ENCODE measurements around the gene TBC1D21. TPM values are rescaled to one million over a fixed set of nuclear protein-coding genes. Genes with fewer than 3 reads are reported as not detected.

Gene TBC1D21
- total and polyA plus RNA-seq, 2 of the 4 experiments (the other 2 are of a cell fraction) = not detected

DNA sequence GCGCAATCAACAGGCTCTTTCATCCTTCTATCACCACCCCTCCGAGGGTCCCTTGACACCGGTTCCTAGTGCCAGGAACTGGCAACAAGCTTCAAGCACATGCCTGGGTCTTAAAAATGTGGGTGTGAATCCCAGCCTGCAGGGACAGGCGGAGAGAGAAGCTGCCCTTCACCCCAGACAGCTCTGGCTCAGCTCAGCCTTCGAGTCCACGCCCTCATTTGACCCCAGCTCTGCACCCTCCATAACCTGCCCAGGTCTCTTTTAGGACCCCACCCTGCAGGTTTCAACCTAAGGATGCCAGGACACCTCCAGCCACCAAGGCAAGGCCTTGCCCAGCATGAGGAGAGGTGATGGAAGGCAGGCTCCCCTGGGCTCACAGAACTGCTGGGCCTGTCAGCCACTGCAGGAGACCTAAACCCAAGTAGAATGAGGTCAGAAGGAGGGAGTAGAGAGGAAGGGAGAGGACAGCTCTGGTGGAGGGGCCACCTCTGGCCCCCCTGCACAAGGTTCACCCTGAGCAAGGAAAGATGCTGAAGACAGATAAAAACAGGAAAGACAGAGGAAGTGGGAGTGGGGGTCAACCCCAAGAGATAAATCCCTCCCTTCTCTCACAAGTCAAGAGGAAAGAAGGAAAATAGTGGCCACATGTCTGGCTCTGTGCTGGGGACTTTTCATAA is 50.3 kb downstream of the TBC1D21 start (continued):
- no peak for TF ChIP-seq FOS (IDR thresholded peaks at IDR 0.05; ENCODE audit: low read depth, low read length)

DNA sequence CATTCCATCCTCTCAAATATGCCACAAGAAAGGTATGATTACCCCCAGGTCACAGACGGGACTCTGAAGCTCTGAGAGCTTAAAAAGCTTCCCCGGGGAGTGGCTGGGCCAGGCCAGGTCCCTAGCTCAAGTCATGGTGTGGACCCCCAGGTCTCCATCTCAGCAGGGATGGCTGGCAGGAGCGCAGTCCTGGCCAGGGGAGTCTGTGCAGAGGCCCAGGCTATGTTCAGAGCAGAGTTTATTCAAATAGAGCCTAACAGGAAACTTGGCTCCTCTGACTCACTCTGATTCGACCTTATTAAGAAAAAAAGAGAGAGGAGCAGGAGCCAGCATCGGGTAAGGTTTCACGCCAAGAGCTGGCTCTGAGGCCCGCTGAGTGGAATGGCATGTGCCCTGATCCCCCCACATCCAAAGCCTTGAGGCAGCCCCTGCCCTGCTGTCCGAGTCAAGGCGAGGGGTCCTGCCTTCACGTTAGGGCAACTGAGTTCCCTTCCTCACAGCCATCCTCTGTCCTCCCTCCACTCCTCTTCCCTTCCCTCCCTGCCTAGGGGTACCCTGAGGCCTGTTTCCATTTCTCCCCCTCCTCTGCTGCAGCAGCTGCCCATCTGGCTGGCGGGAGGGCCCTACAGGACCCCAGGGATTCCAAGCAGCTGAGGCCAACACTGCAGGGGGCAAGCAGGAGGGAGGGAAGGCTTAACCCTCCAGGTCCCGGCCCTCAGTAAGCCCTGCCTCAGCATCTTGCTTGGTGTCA is 51.0 kb downstream of the TBC1D21 start:
- CTCF ChIA-PET = interaction anchor here (0.6 to 1.8 kb wide), 3 partner anchors 11 to 856 kb away, joined by 3 to 5 read pairs (median 4); no protein-coding TSS in a partner anchor
- Histone ChIP-seq H3K79me1 (ENCODE audit: low read depth in 1 of 2, low read length in 2 of 2) (peaks cover 46 to 79% of the 10 kb centered on the region in 2 experiments), H4K91ac (ENCODE audit: insufficient read depth, low read depth, low read length) (peak overlapping the region; percentile 100), H2BK20ac (ENCODE audit: low read depth, low read length) (peak overlapping the region; percentile 99), H3K4ac (ENCODE audit: low read depth, low read length) (peak overlapping the region; percentile 100), H3K4me3 (ENCODE audit: insufficient read depth, low read depth, low read length) (no peak overlapping the region), H2AK5ac (ENCODE audit: low read depth, low read length) (peak overlapping the region; percentile 100), H2BK120ac (ENCODE audit: low read depth, low read length) (peak overlapping the region; percentile 100), H3K56ac (ENCODE audit: extremely low read depth, insufficient read depth, low read length) (peak overlapping the region; percentile 96), H3K27me3 (ENCODE audit: control insufficient read depth, insufficient read depth, low read length) (no peaks in the 10 kb centered on the region), H2AFZ (replicated peaks; ENCODE audit: low read length, poor library complexity) (peak overlapping the region; percentile 84), H4K5ac (ENCODE audit: low read depth, low read length) (peak overlapping the region; percentile 92), H3K23ac (ENCODE audit: low read depth, low read length) (peak overlapping the region; percentile 100), H3K9me1 (ENCODE audit: insufficient read depth, low read length) (peaks cover 32% of the 10 kb centered on the region), H2BK5ac (ENCODE audit: low read depth, low read length, poor library complexity, severe bottlenecking) (peak overlapping the region; percentile 98), H3K14ac (replicated peaks; ENCODE audit: low read depth, low read length) (peak overlapping the region; percentile 100), H3K36me3 (ENCODE audit: control insufficient read depth, insufficient read depth, low read length) (peaks cover 4% of the 10 kb centered on the region), H3K9me3 (ENCODE audit: control insufficient read depth, insufficient read depth, low read length) (no peaks in the 10 kb centered on the region), H2BK15ac (ENCODE audit: low read depth, low read length) (peak overlapping the region; percentile 100), H3K9ac (ENCODE audit: low read depth, low read length) (peak overlapping the region; percentile 81), H2AK9ac (replicated peaks; ENCODE audit: low read depth, low read length, poor library complexity) (peak overlapping the region; percentile 98), H3K18ac (ENCODE audit: low read depth, low read length) (peak overlapping the region; percentile 94), H4K20me1 (ENCODE audit: insufficient read depth, low read length) (peaks cover 13% of the 10 kb centered on the region), H3K4me1 (ENCODE audit: control insufficient read depth, insufficient read depth, low read length) (peaks cover 50% of the 10 kb centered on the region), H3K4me2 (ENCODE audit: low read depth, low read length) (peak overlapping the region; percentile 67), H4K8ac (ENCODE audit: low read depth in 2 of 2, low read length in 2 of 2) (peak overlapping the region; percentile 98 to 99), H3K27ac (ENCODE audit: insufficient read depth, low read length) (peak overlapping the region; percentile 96)
- in situ Hi-C loops (cut with MboI; ENCODE audit: low sequenced_read_pairs) (no loop called here), dilution Hi-C loops (cut with HindIII; ENCODE audit: low sequenced_read_pairs, unreplicated experiment) (no loop called here), intact Hi-C loops (cut with micrococcal nuclease) (no loop called here)
- peak; percentile 92 for DNase-seq
- peak; percentile 40 for ATAC-seq (ENCODE audit: low read depth)
- BruUV-seq (replicated peaks) = no TSS peak
- POLR2A ChIA-PET (ENCODE audit: unreplicated experiment) = interaction anchor here (1.1 kb wide), 1 partner anchor 18 kb away, joined by 3 read pairs; no protein-coding TSS in a partner anchor
- WGBS, 2 experiments (ENCODE audit: extremely low coverage in 2 of 2, insufficient read length in 1 of 2) = 0% methylated on average over 2 of the region's 12 CpGs; no CpG with 5 or more reads in 1 of the 2 experiments
- TF ChIP-seq MAZ (IDR thresholded peaks at IDR 0.05; ENCODE audit: borderline replicate concordance, low read depth, low read length) (peak; percentile 24; the same call in 1 of the 2 replicates), RCOR1 (IDR thresholded peaks at IDR 0.05; ENCODE audit: insufficient replicate concordance, low read length) (no peak), ELK1 (IDR thresholded peaks at IDR 0.05; ENCODE audit: borderline replicate concordance, low read depth, low read length) (no peak), POLR2A (IDR thresholded peaks at IDR 0.05; ENCODE audit: low read depth, low read length) (no peak), CEBPB (IDR thresholded peaks at IDR 0.05; ENCODE audit: low read depth, low read length) (no peak), MXI1 (IDR thresholded peaks at IDR 0.05; ENCODE audit: borderline replicate concordance, low read depth, low read length) (0 out of 2 replicates have a peak, but pooled peaks have one; percentile 40), CHD1 (IDR thresholded peaks at IDR 0.05; ENCODE audit: low read depth, low read length) (no peak), NFE2L2 (IDR thresholded peaks at IDR 0.05; ENCODE audit: low read depth, low read length) (no peak), BHLHE40 (IDR thresholded peaks at IDR 0.05; ENCODE audit: low read depth, low read length) (peak; percentile 63), FOS (IDR thresholded peaks at IDR 0.05; ENCODE audit: low read depth, low read length) (peak; percentile 70), USF2 (IDR thresholded peaks at IDR 0.05; ENCODE audit: low read depth, low read length) (0 out of 2 replicates have a peak, but pooled peaks have one; percentile 15), MAFK (IDR thresholded peaks at IDR 0.05; ENCODE audit: low read depth, low read length) (no peak)

Measured in IMR-90 (cell line).